Inflammatory macrophage treated with lipopolysaccharide for 4 hours (primary cell): ENCODE results near the gene TTC21A.

Experiments used
- DNase-seq: peaks from one replicate; pipeline ENCODE4 v3.0.0-alpha.2; 2020

TTC21A gene

GRCh38 chr3:39099738-39100499, 7.6 kb upstream of the TTC21A start:
- DNase-seq = no peak

GRCh38 chr3:39100500-39100886, 7.0 kb upstream of the TTC21A start:
- no peak for DNase-seq

GRCh38 chr3:39101022-39101689, 6.3 kb upstream of the TTC21A start:
- peak; percentile 66 for DNase-seq

DNA sequence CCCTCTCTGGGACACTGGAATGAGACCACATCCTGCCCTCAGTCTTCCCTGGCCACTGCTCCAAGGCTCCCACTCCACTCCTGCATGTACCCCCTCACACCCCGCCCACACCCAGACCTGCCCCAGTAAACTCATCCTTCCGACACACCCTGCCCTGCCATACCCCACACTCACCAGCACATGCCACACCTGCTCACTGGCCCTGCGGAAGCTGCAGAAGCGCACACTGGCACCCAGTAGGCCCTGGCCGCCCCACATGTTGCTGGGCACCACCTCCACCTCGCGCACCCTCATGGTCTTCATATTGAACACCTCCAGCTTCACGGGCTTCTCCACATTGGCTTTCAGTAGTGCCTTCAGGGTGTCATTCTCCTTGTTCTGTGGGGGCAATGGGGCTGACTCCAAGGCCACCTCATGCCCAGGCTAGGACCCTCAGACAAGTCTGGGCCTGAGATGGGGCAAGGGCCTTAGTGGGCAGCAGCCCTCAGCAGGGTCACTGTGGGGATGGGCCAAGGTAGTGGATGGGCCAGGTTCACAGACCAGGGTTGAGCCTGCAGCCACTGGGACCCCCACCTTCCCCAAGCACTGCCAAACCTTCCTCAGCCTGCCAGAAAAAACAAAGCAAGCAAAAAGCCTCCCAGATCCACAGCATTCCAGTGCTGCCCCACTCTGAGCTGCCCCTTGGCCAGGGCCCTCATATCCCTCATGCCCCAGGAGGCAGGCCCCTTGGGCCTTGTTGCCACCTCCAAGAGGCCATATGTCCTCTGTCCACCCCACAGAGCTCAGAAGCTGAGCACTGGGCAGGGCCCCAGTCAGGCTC, 4.8 kb upstream of the TTC21A start:
- DNase-seq = no peak

GRCh38 chr3:39103324-39103693, 4.2 kb upstream of the TTC21A start:
- no peak for DNase-seq

- no peak for DNase-seq
Measured at GRCh38 chr3:39103791-39104552, 3.5 kb upstream of the TTC21A start.

DNA sequence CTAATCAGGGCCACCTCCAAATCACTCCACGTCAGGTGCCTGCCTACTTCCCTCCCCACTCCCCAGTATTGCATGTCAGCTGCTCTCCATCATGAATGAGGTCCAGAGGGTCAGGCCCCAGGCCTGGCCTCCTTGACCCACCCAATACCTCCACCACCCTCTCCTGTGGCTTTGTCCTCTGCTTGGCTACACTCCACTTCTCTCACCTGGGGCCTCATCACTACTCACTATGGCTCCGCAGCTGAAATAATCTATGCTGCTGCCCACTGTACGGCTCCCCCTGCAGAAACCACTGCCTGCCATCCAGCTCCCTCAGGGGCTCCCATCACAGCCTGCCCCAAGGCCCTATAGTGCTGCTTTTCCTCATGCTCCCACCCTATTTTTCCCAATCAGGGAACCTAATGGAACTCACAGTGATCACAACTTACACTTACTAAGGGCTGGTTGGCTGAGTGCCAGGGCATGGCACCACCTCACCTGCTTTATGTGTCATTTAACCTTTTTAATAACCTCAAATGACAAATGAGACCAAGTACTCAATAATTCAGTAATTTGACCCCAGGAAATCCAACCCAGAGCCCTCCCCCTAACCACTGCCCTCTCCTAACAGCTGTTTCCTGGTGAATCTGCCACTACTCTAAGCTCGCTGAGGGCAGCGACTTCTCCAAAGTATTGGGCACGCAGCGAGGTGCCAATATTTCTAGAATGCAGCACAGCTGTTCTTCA, 2.4 kb upstream of the TTC21A start:
- DNase-seq = no peak

- DNase-seq = no peak
Measured at GRCh38 chr3:39105687-39106063, 1.8 kb upstream of the TTC21A start.

DNA sequence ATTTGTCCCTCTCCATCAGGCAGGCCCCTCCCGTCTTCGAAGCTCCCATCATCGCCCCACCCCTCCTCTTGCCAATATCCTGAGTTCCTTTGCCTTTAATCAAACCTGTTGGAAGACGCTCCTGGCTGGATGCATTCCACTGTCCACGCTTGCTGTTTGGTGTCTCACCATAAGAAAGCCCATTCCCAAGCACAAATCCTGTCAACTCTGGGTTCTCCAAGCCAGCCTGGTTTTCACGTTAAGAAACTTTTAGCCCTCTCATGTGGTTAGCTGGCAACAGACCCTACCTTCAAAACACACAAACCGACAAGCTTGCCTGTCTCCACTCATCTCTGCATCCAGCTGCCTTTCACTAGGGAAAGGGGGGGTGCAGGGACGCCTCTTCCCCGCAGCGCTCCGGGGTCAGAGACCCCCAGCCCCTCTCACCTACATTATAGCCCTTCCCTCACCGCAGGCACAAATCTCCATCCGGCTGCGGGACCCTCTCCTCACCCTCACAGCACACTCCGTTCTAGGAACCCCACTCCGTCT, 1.1 kb upstream of the TTC21A start:
- DNase-seq = no peak

GRCh38 chr3:39106851-39107387, 561 bp upstream of the TTC21A start:
- DNase-seq = peak; percentile 46

DNA sequence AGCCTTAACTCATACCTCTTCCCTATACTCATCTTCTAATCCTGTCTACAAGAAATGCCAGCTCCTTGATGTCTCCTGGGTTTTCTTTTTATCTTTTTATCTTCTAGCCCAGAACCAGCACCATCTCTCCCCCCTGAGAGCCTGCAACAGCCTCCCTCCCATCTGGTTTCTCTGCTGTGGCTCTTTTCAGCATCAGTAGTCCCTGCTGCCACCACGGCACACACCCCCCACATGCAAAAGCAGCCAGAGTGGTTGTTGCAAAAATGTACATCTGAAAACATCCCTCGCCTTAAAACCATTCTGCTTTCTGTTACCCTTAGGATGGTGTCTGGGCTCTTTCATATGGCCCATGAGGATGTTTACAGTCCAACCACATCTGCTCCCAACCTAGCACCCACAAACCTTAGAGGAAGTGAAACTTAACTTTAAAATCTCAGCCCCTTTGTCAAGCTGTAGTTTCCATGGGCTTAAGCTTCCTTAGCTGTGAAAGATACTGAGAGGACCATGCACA, 775 bp downstream of the TTC21A start:
- DNase-seq = peak; percentile 51

- DNase-seq = no peak
Measured at GRCh38 chr3:39109086-39109485, 1.6 kb downstream of the TTC21A start.

DNA sequence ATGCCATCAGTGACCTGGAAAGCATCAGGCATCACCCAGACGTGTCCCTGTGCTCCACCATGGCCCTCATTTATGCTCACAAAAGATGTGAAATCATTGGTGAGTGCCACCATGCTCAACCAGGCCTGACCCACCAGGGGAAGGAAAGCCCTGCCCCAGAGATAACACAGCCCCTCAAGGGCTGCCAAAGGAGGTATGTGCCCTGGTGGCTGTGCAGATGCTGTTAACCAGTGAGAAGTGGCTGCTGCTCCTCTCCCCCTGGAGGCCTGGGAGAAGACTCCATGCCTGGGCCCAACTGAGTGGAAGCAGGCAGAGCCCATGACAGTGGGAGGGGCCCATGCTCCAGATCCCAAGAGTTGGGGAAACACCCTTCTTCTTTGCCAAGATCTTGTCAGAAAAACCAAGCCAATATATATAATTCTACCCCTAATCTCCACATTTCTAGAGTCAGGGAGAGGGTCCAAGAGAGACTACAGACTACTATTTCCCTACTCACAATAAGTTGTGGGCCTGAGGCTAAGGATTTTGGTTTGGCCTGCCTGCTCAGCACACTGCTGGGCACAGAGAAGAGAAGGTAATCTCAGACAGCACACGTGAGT, 2.7 kb downstream of the TTC21A start:
- DNase-seq = no peak

- no peak for DNase-seq
Measured at GRCh38 chr3:39112113-39112512, 4.6 kb downstream of the TTC21A start.

- no peak for DNase-seq
Measured at GRCh38 chr3:39112535-39112934, 5.1 kb downstream of the TTC21A start.

DNA sequence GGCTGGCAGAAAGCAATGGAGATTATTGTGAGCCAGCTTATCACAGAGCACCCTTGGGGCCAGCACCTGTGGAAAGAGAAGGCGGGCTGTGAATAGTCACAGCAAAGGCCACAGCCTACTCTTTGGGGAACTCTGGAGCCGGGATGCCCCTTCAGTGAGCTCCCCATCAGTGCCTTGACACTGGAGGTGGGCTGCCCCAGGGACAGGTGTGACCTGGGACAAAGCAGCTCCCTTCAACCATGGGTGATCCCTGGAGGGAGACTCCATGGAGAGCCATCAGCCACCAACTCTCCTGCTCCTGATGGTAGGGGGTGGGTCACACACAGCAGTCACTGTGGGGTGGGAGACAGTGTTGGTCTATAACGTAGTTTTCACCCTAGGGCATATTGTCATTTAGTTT, 5.8 kb downstream of the TTC21A start:
- no peak for DNase-seq

DNA sequence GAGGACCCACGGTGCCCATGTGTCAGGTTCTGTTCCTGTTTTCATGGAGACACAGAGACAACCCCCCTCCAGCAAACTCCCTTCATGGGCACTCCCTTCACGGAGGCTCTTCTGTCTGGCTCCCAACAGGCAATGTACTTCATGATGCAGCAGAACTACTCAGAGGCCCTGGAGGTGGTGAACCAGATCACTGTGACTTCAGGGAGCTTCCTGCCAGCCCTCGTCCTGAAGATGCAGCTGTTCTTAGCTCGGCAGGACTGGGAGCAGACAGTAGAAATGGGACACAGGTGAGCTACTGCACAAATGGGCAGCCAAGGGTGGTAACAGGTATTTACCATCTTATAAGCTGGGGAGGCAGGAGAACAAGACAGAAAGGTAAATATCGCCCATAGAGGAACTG, 7.0 kb downstream of the TTC21A start:
- DNase-seq = no peak

DNA sequence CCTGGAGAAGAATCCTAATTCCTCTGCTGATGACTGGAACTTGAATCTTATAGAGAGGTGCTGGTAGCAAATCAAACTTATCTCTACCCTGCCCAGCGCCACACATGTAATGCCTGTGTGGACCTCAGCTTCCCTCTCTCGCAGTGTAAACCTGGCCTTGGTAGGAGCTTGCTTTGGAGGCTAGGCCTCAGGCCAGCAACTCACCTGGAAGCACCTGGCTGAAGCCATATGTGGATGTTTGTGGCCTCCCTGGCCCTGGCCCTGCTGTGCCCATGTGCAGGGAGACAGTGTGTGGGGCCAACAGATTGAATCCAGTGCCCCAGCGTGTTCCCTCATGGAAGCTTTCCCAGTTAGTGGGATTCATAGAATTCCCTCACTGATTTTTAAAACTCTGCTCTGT, 8.4 kb downstream of the TTC21A start:
- DNase-seq = no peak

DNA sequence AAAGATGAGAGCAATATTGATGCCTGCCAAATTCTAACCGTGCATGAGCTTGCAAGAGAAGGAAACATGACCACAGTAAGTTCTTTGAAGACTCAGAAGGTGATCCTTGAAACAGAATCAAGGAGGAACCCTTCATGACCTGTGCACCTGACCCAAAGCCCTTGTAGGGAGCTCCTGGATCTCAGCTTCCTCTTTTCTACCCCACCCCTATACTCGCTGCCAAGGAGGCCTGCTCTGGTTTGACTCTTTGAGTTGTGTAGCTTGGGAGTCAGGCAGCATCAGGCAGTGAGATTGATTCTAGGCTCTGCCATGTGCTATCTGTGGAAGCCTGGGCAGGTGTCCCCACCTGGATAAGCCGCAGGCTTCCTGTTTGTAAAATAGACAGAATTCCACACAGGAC, 10.6 kb downstream of the TTC21A start:
- no peak for DNase-seq

DNA sequence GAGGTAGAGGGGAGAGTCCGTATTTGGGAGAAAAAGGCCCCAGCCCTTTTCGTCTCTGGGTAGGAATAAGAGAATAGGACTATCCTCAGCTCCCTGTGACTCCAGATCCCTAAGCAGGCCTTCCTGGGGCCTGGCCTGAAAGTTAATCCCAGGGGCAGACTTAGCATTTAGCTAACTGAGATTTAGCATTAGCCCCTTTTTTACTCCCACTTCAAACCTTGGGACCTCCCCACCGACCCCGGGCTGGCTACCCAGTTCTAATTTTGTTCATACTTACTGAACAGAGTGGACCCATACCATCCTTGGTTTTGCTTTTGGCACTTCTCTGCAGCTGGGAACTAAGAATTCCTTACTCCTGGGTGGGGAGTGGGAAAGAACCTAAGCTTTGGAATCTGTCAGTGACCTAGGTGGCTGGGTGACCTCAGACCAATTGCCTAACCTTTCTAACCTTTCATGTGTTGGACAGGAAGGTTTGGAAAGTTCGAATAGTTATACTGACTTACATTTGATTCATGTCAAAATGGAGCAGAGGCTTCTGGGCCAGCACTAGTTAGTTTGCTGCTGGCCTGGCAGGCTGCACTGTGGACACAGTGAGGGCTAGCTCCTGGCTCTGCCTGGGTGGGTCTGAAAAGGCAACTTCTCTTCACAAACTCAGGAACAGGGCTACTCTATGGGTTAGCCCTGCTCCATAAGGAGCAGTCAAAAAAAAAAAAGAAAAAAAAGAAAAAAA, 11.6 kb downstream of the TTC21A start:
- no peak for DNase-seq

DNA sequence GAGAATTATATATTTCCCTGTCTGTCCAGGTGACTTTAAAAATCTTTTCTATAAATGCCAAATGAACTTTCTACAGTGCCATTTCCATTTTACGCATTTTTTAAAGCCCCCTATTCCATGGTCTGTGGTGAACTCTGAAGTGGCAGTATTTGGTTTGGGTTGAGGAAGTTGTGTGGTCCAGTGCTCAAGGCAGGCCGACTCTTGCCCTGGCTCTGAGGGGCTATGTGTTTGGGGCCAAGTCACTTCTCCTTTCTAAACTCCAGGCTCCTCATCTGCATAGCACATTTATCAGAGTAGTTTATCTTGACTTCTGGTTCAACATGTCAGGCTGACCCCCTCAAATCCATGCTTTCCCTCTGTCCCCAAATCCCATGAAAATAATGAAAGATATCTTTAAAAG, 14.1 kb downstream of the TTC21A start:
- no peak for DNase-seq
